Subcutaneous abdominal adipose tissue (tissue), 5 donors: ENCODE measurements around the gene CLCN1.

Source experiments
- H3K27ac ChIP-seq: one replicate; pipeline ENCODE4 v1.7.0; 2013; ENCODE audit warnings: low read depth, mild to moderate bottlenecking, inconsistent platforms, low read length, moderate library complexity
- H3K27me3 ChIP-seq, 5 donors: one replicate each; pipeline ENCODE4 v1.7.0; 2013; ENCODE audit warnings: low read length in 5 of 5, inconsistent platforms in 1 of 5; ENCODE audit not compliant: control insufficient read depth in 5 of 5, insufficient read depth in 4 of 5
- H3K36me3 ChIP-seq, 5 donors: one replicate each; pipeline ENCODE4 v1.7.0; 2013; ENCODE audit warnings: low read length in 5 of 5; ENCODE audit not compliant: control insufficient read depth in 5 of 5, insufficient read depth in 5 of 5
- H3K4me1 ChIP-seq, 5 donors: one replicate each; pipeline ENCODE4 v1.7.0; 2013; ENCODE audit warnings: low read length in 5 of 5, mild to moderate bottlenecking in 3 of 5, moderate library complexity in 1 of 5; ENCODE audit not compliant: control insufficient read depth in 5 of 5, insufficient read depth in 5 of 5
- H3K4me3 ChIP-seq, 5 donors: one replicate each; pipeline ENCODE4 v1.7.0; 2013; ENCODE audit warnings: low read length in 5 of 5, low read depth in 1 of 5
- H3K9ac ChIP-seq, 5 donors: one replicate each; pipeline ENCODE4 v1.7.0; 2013; ENCODE audit warnings: low read length in 5 of 5, mild to moderate bottlenecking in 4 of 5, moderate library complexity in 3 of 5
- H3K9me3 ChIP-seq, 5 donors: one replicate each; pipeline ENCODE4 v1.7.0; 2013; ENCODE audit warnings: low read length in 5 of 5; ENCODE audit not compliant: control insufficient read depth in 5 of 5
- donor health status: healthy.
- donor health status: healthy.
- donor health status: healthy.
- donor health status: healthy.
- donor health status: healthy.

CLCN1 gene

DNA sequence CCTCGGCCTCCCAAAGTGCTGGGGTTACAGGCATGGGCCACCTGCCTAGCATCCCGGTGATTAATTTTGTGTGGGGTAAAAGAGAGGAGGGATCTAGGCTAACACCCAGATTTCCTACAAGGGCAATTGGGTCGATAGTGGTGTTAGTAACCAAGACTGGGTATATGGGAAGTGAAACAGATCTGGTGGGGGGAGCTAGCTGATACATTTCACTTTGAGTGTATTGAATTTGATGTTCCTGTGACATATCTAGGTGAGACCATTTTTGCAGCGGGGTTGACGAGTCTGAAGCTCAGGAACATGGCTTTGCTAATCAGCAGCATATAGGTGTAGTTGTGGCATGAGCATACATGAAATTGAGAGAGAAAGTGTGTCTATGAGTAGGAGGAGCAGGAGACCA is 12.0 kb downstream of the CLCN1 start:
- no peak overlapping the region for H3K9ac ChIP-seq
- H3K4me1 ChIP-seq: peaks cover 0 to 36% (median 24%) of the 10 kb centered on the region in 5 donors
- H3K27me3 ChIP-seq: peaks cover 0 to 4% (median 0%) of the 10 kb centered on the region in 5 donors
- H3K9me3 ChIP-seq: no peaks in the 10 kb centered on the region
- no peak overlapping the region for H3K4me3 ChIP-seq
- H3K27ac ChIP-seq: no peak overlapping the region
- no peaks in the 10 kb centered on the region for H3K36me3 ChIP-seq

DNA sequence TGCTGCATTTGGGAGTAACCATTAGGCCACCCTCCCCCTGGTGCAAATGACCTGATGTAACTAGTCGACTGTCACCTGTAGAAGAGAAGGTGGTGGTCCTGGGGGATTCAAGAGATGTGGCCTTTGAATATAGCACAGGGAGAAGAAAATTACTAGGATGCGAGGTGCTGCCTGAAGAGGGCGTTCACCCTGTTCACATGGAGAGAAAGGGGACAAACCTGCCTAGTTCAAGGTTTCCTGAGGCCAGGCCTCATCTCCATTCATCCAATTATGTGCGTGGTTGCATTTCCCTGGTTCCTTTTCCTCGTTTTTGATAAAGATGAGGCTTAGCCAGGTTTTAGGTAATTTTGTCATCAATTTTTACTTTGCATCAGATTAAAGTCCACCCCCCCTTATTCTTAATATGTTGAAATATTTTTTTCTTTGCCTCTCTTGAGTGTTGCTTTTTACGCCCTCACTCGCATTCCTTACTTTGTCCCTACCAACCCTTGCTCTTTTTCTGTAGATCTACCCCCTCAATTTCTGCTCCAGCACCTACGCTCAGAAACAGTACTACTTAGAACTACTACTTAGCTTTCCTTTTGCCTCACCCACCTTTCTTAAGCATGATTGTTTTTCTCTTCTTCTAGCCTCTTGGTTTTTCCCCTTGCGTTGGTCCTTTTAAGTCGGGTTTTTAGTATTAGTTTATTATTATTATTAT is 13.7 kb downstream of the CLCN1 start:
- Histone ChIP-seq H3K27ac (no peak overlapping the region), H3K4me1 (peaks cover 0 to 31% (median 19%) of the 10 kb centered on the region in 5 donors), H3K9ac (no peak overlapping the region), H3K27me3 (peaks cover 0 to 4% (median 0%) of the 10 kb centered on the region in 5 donors), H3K9me3 (no peaks in the 10 kb centered on the region), H3K4me3 (no peak overlapping the region), H3K36me3 (no peaks in the 10 kb centered on the region)

DNA sequence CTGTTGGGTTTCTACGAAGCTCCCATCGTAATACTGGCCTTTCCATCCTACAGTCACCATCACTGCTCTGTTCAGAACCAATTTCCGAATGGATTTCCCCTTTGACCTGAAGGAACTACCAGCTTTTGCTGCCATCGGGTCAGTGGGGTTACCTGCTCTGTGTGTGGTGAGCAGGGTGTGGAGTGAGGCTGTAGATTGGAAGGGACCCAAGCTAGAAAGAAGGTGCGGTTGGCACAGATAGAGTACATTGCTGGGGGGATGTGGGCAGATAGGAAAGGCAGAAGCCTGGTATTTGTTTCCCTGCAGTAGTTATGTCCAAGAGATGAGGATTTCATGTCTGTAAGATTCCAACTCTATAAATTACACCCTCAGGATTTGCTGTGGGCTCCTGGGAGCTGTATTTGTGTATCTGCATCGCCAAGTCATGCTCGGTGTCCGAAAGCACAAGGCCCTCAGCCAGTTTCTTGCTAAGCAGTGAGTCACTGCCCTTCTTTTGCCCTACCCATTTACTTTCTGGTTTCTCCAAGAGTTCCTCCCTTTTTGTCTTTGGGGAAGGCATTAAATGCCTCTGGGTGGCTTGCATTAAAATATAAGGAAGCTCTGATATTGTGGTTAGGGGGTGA is 15.4 kb downstream of the CLCN1 start:
- no peaks in the 10 kb centered on the region for H3K36me3 ChIP-seq
- no peaks in the 10 kb centered on the region for H3K9me3 ChIP-seq
- H3K27me3 ChIP-seq: peaks cover 0 to 4% (median 0%) of the 10 kb centered on the region in 5 donors
- H3K27ac ChIP-seq: no peak overlapping the region
- H3K4me3 ChIP-seq: peak overlapping the region in 1 of 5 donors; percentile 14
- no peak overlapping the region for H3K9ac ChIP-seq
- peaks cover 0 to 15% (median 11%) of the 10 kb centered on the region in 5 donors for H3K4me1 ChIP-seq

- Histone ChIP-seq H3K4me1 (peaks cover 0 to 13% (median 10%) of the 10 kb centered on the region in 5 donors), H3K9ac (no peak overlapping the region), H3K36me3 (no peaks in the 10 kb centered on the region), H3K9me3 (no peaks in the 10 kb centered on the region), H3K27me3 (peaks cover 0 to 4% (median 0%) of the 10 kb centered on the region in 5 donors), H3K27ac (no peak overlapping the region), H3K4me3 (no peak overlapping the region)
Measured at GRCh38 chr7:143334244-143334643, 18.3 kb downstream of the CLCN1 start.

GRCh38 chr7:143337216-143337615 is 21.3 kb downstream of the CLCN1 start:
- no peak overlapping the region for H3K4me3 ChIP-seq
- no peak overlapping the region for H3K27ac ChIP-seq
- no peaks in the 10 kb centered on the region for H3K4me1 ChIP-seq
- no peaks in the 10 kb centered on the region for H3K9me3 ChIP-seq
- H3K36me3 ChIP-seq: no peaks in the 10 kb centered on the region
- H3K27me3 ChIP-seq: peaks cover 0 to 5% (median 0%) of the 10 kb centered on the region in 5 donors
- no peak overlapping the region for H3K9ac ChIP-seq

GRCh38 chr7:143341842-143342241 is 25.9 kb downstream of the CLCN1 start:
- H3K9ac ChIP-seq: no peak overlapping the region
- no peak overlapping the region for H3K27ac ChIP-seq
- H3K36me3 ChIP-seq: no peaks in the 10 kb centered on the region
- peaks cover 0 to 9% (median 7%) of the 10 kb centered on the region in 5 donors for H3K27me3 ChIP-seq
- peaks cover 0 to 7% (median 5%) of the 10 kb centered on the region in 5 donors for H3K4me1 ChIP-seq
- H3K4me3 ChIP-seq: no peak overlapping the region
- H3K9me3 ChIP-seq: no peaks in the 10 kb centered on the region

DNA sequence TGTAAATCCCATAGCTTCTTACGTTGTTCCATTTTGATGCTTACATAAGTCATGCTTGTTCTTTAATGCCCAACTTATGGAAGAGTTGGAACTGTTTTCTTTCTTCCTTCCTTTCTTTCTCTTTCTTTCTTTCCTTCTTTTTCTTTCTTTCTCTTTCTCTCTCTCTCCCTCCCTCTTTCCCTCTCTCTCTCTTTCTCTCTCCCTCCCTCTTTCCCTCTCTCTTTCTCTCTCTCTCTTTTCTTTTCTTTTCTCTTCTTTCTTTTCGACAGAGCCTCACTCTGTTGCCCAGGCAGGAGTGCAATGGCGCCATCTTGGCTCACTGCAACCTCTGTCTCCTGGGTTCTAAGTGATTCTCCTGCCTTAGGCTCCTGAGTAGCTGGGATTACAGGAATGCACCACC is 27.7 kb downstream of the CLCN1 start:
- Histone ChIP-seq H3K4me3 (no peak overlapping the region), H3K27ac (no peak overlapping the region), H3K27me3 (peaks cover 0 to 9% (median 7%) of the 10 kb centered on the region in 5 donors), H3K9ac (no peak overlapping the region), H3K9me3 (no peaks in the 10 kb centered on the region), H3K4me1 (peaks cover 0 to 7% (median 5%) of the 10 kb centered on the region in 5 donors), H3K36me3 (no peaks in the 10 kb centered on the region)

DNA sequence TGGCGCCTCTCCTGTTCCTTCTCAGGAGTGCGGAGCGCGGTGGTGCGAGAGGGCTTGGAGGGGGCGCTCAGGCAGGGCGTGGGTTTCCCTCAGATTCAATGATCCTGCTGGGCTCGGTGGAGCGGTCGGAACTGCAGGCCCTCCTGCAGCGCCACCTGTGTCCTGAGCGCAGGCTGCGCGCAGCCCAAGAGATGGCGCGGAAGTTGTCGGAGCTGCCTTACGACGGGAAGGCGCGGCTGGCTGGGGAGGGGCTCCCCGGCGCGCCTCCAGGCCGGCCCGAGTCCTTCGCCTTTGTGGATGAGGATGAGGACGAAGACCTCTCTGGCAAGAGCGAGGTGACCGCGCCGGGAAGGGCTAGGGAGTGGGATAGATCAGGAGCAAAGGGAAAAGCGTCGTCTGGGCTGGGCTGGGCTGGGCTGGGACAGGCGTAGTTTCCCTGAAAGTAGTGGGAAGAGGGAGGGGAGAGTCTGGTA is 29.6 kb downstream of the CLCN1 start:
- Histone ChIP-seq H3K4me3 (peak overlapping the region in 3 of 5 donors; percentile 27 to 51 (median 31)), H3K27ac (no peak overlapping the region), H3K27me3 (peaks cover 0 to 9% (median 7%) of the 10 kb centered on the region in 5 donors), H3K9ac (no peak overlapping the region), H3K9me3 (no peaks in the 10 kb centered on the region), H3K4me1 (peaks cover 0 to 7% (median 5%) of the 10 kb centered on the region in 5 donors), H3K36me3 (no peaks in the 10 kb centered on the region)

DNA sequence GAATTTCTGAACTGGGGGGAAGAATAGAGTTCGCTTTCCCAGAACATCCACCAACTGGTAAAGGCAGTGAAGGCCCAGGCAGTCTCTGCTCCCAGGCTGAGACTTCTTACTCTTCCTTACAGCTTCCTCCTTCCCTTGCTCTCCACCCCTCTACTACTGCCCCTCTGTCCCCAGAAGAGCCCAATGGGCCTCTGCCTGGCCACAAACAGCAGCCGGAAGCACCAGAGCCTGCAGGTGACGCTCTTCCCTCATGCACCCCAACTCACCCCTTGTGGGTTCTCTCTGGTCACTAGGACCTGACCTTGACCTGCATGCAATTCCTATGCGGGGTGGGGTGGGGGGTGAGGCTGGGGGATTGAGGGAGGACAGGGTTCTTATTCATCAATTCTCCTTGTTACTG is 30.1 kb downstream of the CLCN1 start:
- H3K9me3 ChIP-seq: no peaks in the 10 kb centered on the region

GRCh38 chr7:143347950-143348349 is 32.0 kb downstream of the CLCN1 start:
- Histone ChIP-seq H3K9me3 (no peaks in the 10 kb centered on the region), H3K36me3 (no peaks in the 10 kb centered on the region), H3K9ac (no peak overlapping the region), H3K4me3 (no peak overlapping the region), H3K27ac (no peak overlapping the region), H3K27me3 (peaks cover 0 to 9% (median 8%) of the 10 kb centered on the region in 5 donors), H3K4me1 (peaks cover 0 to 7% (median 5%) of the 10 kb centered on the region in 5 donors)

More for the DNA sequence above, 30.1 kb downstream of the CLCN1 start:
- no peak overlapping the region for H3K4me3 ChIP-seq
- peaks cover 0 to 9% (median 7%) of the 10 kb centered on the region in 5 donors for H3K27me3 ChIP-seq
- no peak overlapping the region for H3K9ac ChIP-seq
- no peak overlapping the region for H3K27ac ChIP-seq
- H3K4me1 ChIP-seq: peaks cover 0 to 7% (median 5%) of the 10 kb centered on the region in 5 donors
- no peaks in the 10 kb centered on the region for H3K36me3 ChIP-seq
